WI38 (cell line): ENCODE measurements around the gene DLGAP1.

Experiments used
- H3K4me3 ChIP-seq: 2 replicates; pipeline ENCODE4 v1.5.1; 2011; ENCODE audit warnings: low read depth, mild to moderate bottlenecking, control low read depth, low read length
- TF ChIP-seq, protein P1 (sequence below): IDR thresholded peaks from 2 replicates; pipeline ENCODE4 v1.5.1; 2012; ENCODE audit warnings: low read depth, mild to moderate bottlenecking, control low read depth, low read length

The DLGAP1 gene

GRCh38 chr18:4211111-4211837 lies 243.8 kb downstream of the DLGAP1 start:
- TF ChIP-seq, protein P1, sequence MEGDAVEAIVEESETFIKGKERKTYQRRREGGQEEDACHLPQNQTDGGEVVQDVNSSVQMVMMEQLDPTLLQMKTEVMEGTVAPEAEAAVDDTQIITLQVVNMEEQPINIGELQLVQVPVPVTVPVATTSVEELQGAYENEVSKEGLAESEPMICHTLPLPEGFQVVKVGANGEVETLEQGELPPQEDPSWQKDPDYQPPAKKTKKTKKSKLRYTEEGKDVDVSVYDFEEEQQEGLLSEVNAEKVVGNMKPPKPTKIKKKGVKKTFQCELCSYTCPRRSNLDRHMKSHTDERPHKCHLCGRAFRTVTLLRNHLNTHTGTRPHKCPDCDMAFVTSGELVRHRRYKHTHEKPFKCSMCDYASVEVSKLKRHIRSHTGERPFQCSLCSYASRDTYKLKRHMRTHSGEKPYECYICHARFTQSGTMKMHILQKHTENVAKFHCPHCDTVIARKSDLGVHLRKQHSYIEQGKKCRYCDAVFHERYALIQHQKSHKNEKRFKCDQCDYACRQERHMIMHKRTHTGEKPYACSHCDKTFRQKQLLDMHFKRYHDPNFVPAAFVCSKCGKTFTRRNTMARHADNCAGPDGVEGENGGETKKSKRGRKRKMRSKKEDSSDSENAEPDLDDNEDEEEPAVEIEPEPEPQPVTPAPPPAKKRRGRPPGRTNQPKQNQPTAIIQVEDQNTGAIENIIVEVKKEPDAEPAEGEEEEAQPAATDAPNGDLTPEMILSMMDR = no peak
- no peak overlapping the region for H3K4me3 ChIP-seq

DNA sequence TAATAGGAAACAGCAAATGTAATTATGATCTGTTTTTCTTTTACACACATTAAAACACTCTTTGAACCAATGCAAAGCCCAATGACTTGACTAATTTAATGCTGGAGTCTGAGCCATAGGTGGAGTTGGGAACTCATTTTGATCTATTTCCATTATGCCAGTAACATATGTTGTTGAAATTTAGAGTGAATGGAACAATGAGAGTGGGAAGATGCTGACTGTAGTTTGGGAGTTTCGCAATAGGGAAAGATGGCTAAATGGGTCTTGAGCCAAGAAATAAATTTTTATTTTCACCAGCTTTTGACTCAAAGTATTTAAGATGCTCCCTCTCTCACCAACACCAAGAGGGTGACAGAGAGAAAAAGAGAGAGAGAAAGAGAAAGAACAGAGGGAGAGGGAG lies 246.7 kb downstream of the DLGAP1 start:
- no peak overlapping the region for H3K4me3 ChIP-seq
- TF ChIP-seq, protein P1 = no peak

GRCh38 chr18:4207383-4207985 lies 247.6 kb downstream of the DLGAP1 start:
- no peak overlapping the region for H3K4me3 ChIP-seq
- TF ChIP-seq, protein P1 = no peak

GRCh38 chr18:4204438-4204720 lies 250.7 kb downstream of the DLGAP1 start:
- H3K4me3 ChIP-seq = no peak overlapping the region
- TF ChIP-seq, protein P1 = no peak

DNA sequence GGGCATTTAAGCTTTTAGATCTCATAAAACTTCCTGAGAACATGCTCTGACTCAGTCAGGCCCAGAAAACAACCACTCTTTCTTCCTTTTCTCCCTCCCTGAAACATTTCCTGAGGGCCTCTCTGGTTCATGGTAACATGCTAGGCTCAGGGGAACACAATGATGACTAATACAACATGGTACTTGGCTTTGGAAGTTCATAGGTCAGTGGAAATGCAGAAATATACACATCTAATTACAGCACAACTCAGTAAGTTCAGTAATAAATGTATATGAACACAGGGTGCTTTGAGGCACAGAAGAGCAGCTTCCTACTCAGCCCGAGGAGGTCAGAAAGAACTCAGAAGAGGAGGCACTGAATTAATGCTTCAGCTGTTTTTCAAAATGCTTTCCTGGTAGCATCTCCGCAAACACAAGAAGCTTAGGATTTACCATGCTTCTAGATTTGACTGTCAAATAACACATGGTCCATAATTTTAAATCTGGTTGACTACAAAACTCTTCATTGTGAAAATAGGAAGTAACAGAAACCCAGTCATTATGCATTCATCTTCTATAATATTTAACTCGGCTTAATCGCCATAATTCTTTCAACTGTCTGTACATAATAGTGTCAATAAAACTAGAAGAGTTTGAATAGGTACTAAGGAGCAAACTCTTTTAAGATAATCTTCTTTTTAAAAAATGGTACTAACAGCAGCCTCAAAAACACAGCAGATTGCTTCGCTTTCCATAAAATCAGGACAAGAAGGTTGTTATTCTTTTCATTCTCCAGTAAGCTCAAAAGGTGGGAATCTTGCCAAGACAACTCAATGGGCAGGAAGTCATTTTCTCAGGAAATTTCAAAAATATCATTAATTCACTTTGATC lies 251.3 kb downstream of the DLGAP1 start:
- TF ChIP-seq, protein P1 = no peak
- H3K4me3 ChIP-seq = no peak overlapping the region

DNA sequence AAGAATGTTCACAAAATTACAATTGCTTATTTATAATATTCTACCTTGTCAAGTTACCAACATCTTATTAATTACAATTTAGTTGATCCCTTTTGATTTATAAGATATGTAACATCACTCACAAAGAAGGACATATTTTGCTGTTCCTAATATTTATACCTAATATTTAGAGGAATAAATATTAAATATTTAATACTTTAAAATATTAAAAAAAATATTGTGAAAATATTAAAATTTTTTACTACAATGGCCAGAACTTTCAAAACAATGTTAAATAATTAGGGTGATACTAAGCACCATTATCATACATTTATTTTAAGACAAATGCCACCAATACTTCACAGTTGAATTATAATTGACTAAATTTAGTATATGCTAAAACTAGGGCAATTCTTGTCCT lies 254.7 kb downstream of the DLGAP1 start:
- H3K4me3 ChIP-seq = no peak overlapping the region
- TF ChIP-seq, protein P1 = no peak

DNA sequence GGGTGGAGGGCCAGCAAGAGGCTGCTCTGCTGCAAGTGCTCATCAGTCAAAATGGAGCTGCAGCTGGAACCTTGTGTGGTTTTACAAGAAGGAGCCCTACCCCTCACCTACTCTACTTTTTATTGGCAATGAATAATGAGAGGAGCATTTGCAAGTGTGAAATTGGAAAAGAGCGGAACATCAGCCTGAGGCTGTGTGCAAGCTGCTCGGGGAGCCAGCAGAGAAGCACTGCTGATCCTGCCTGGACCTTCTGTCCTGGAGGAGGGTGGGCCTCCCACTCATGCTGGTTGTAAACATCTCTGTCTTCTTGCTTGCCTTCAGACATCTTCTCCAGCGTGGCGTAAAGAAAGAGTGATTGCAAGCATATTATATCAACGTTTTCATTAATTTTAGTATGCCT lies 256.2 kb downstream of the DLGAP1 start:
- TF ChIP-seq, protein P1 = no peak

More for the DNA sequence above, 256.2 kb downstream of the DLGAP1 start:
- no peak overlapping the region for H3K4me3 ChIP-seq
